Sciatic nerve (tissue), 2 donors: ENCODE results near the gene ITGAX. TPM values are rescaled to one million over a fixed set of nuclear protein-coding genes. Genes with fewer than 3 reads are reported as not detected.
A peak's percentile ranks its signal among the peaks of the same experiment; 100 is the strongest.

Source experiments
- ATAC-seq: fragments of 200-7000 bp; cut with Tn5 transposase; one replicate; pipeline ENCODE4 v1.9.1; 2020; ENCODE audit warnings: mild to moderate bottlenecking, moderate library complexity
- DNase-seq: peaks from one replicate; pipeline ENCODE4 v3.0.0-alpha.2; 2020; ENCODE audit warnings: low spot score
- intact Hi-C: fragments of 100-400 bp; cut with DNase I; formaldehyde crosslinking; loops from one replicate; pipeline ENCODE4 v1.14.2; 2022
- total RNA-seq: library from RNA; stranded (reverse); fragmentation: NEBNext Ultra II Directional; extraction: Animal tissue kit (Norgen Biotek cat#: 25700); gene quantifications from one replicate; pipeline ENCODE4 v1.2.1, GENCODE V29; 2021
- donor health status: DM: no; HTN: no; CAD: no.
- donor health status: DM: no; HTN: no; CAD: no.

The ITGAX gene
- total RNA-seq, 1 donor from 2014 or later, result 41.1 TPM

- intact Hi-C loops, result no loop called here
- DNase-seq (peak; percentile 77), ATAC-seq (peak; percentile 89)
These were observed 72.7 kb downstream of the ITGAX start for GRCh38 chr16:31427441-31428278.

- ATAC-seq, result no peak
- DNase-seq, result no peak
- intact Hi-C loops, result no loop called here
These were observed 73.3 kb downstream of the ITGAX start, which contains the start of gene COX6A2 for GRCh38 chr16:31428279-31428597. Gene COX6A2 (minus strand): TSS chr16:31428360. CDS start chr16:31428325, 35 bp downstream.

- intact Hi-C loops, result no loop called here
- no peak for DNase-seq
- no peak for ATAC-seq
These were observed 73.8 kb downstream of the ITGAX start for GRCh38 chr16:31428638-31429247.

GRCh38 chr16:31429314-31429713, 74.3 kb downstream of the ITGAX start:
- no peak for ATAC-seq
- intact Hi-C loops, result no loop called here

GRCh38 chr16:31429796-31430195, 74.8 kb downstream of the ITGAX start:
- intact Hi-C loops, result no loop called here
- no peak for ATAC-seq
- DNase-seq, result no peak

More at GRCh38 chr16:31429314-31429713, 74.3 kb downstream of the ITGAX start:
- no peak for DNase-seq

GRCh38 chr16:31430380-31431052, 75.5 kb downstream of the ITGAX start:
- DNase-seq (no peak), ATAC-seq (no peak)
- intact Hi-C loops, result no loop called here

Other genes starting within 250 kb of the ITGAX start
- 35.0 TPM for gene BCKDK, start 246.8 kb upstream of the ITGAX start, total RNA-seq
- gene KAT8, start 237.5 kb upstream of the ITGAX start, total RNA-seq, result 67.3 TPM
- not detected for gene PRSS8, start 219.4 kb upstream of the ITGAX start, total RNA-seq
- gene PRSS36, start 205.1 kb upstream of the ITGAX start, total RNA-seq, result 4.3 TPM
- 259 TPM for gene FUS, start 175.0 kb upstream of the ITGAX start, total RNA-seq
- 20.3 TPM for gene PYCARD, start 152.4 kb upstream of the ITGAX start, total RNA-seq
- 0.40 TPM for gene TRIM72, start 141.1 kb upstream of the ITGAX start, total RNA-seq
- gene PYDC1, start 138.0 kb upstream of the ITGAX start, total RNA-seq, result not detected
- gene ITGAM, start 95.2 kb upstream of the ITGAX start, total RNA-seq, result 26.2 TPM
- gene ITGAD, start 38.2 kb downstream of the ITGAX start, total RNA-seq, result 0.89 TPM
- not detected for gene COX6A2, start 73.2 kb downstream of the ITGAX start, total RNA-seq
- gene ZNF843, start 87.6 kb downstream of the ITGAX start, total RNA-seq, result 1.5 TPM
- 10.0 TPM for gene ARMC5, start 104.3 kb downstream of the ITGAX start, total RNA-seq
- gene TGFB1I1, start 117.0 kb downstream of the ITGAX start, total RNA-seq, result 66.3 TPM
- not detected for gene SLC5A2, start 127.9 kb downstream of the ITGAX start, total RNA-seq
- 59.9 TPM for gene RUSF1, start 153.2 kb downstream of the ITGAX start, total RNA-seq
- 17.7 TPM for gene AHSP, start 172.7 kb downstream of the ITGAX start, total RNA-seq